GM12892 (cell line): ENCODE measurements around the gene CORO2B.

Experiments
- POLR2A ChIP-seq: IDR thresholded peaks from 2 replicates; pipeline ENCODE4 v1.6.1; 2011; ENCODE audit warnings: low read depth, low read length, control low read depth
- POLR2AphosphoS5 ChIP-seq: IDR thresholded peaks from 2 replicates; pipeline ENCODE4 v1.6.1; 2011; ENCODE audit warnings: low read depth, low read length, control low read depth

GRCh38 chr15:68684476-68684875 lies 105.7 kb downstream of the CORO2B start:
- no peak for TF ChIP-seq POLR2A
- no peak for TF ChIP-seq POLR2AphosphoS5
